GM10266 (cell line): ENCODE results near the gene TFEB.

Source experiments
- DNase-seq: peaks from one replicate; pipeline ENCODE4 v3.0.0; 2012; ENCODE audit errors: extremely low spot score
- CTCF ChIP-seq: IDR thresholded peaks from 2 replicates; pipeline ENCODE4 v1.5.1; 2012; ENCODE audit warnings: mild to moderate bottlenecking, low read depth; ENCODE audit not compliant: control insufficient read depth, insufficient read depth; ENCODE audit errors: missing control alignments

Gene TFEB

GRCh38 chr6:41651246-41651961 is 84.0 kb downstream of the TFEB start:
- TF ChIP-seq CTCF, result no peak
- DNase-seq, result no peak

- no peak for TF ChIP-seq CTCF
- DNase-seq, result no peak
These were observed 85.3 kb downstream of the TFEB start for GRCh38 chr6:41650120-41650519.

- no peak for DNase-seq
- TF ChIP-seq CTCF, result no peak
These were observed 85.8 kb downstream of the TFEB start for GRCh38 chr6:41649596-41649995.

GRCh38 chr6:41648921-41649320 is 86.5 kb downstream of the TFEB start:
- no peak for TF ChIP-seq CTCF
- no peak for DNase-seq

- TF ChIP-seq CTCF, result no peak
- no peak for DNase-seq
These were observed 87.3 kb downstream of the TFEB start for GRCh38 chr6:41648070-41648585.

- no peak for DNase-seq
- TF ChIP-seq CTCF, result no peak
These were observed 88.3 kb downstream of the TFEB start for GRCh38 chr6:41647061-41647511.

- no peak for TF ChIP-seq CTCF
- no peak for DNase-seq
These were observed 89.2 kb downstream of the TFEB start for GRCh38 chr6:41646026-41646795.
